HG02970 (cell line): ENCODE results near the gene TRPM3.

Source experiments
- ATAC-seq: cut with Tn5 transposase; IDR thresholded peaks from one replicate; pipeline ENCODE4 v1.9.1; 2021; ENCODE audit warnings: mild to moderate bottlenecking, moderate library complexity, moderate number of reproducible peaks; ENCODE audit not compliant: unreplicated experiment, low FRiP score

Gene TRPM3

GRCh38 chr9:70595211-70595610 is 526.2 kb downstream of the TRPM3 start:
- ATAC-seq: no peak

DNA sequence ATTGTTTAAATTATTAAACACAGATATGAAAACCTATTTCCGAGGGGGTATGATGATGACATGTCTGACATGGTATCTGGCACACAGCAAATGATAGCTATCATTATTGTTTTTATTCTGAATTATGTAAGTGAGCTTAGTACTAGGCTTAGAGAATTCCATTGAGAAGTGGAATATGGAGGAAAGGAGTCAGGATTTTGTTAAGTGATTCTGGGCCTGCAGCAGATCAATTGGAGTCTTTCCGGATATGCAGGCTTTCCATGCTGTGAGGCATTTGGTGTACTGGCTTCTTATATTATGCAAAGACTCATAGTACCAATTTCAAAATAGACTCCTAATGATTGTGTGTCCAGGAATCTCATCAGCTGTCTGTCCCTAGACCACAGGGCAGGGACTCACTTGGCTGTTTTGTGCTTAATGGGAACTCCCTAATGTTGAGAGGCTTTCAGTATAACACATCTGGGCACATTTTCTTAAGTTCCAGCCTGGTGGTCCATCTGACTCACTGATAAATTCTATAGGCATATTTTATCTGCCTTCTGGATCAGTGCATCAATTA is 527.0 kb downstream of the TRPM3 start:
- no peak for ATAC-seq

DNA sequence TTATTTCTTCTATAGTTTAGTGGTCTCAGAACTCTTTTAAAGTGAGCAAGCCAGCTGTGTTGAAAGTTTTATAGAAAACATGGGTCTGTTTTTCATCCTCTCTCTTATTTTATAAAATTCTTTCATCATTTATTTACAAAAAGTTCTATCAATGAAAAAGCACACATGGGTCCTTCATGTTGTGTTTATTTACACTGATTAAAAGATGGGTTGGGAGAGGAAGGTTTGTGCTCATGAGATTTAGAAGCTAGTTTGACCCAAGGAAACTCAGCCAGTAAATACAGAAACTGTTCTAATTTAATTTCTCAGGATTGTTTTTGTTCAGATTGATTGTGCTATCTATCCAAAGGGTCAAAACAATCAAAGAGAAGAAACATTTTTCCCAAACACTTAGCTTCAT is 528.2 kb downstream of the TRPM3 start:
- ATAC-seq: no peak

GRCh38 chr9:70590315-70590677 is 531.1 kb downstream of the TRPM3 start:
- no peak for ATAC-seq

- ATAC-seq: no peak
Observed at GRCh38 chr9:70589571-70590314, 531.7 kb downstream of the TRPM3 start.

- no peak for ATAC-seq
Observed at GRCh38 chr9:70588999-70589398, 532.4 kb downstream of the TRPM3 start.

DNA sequence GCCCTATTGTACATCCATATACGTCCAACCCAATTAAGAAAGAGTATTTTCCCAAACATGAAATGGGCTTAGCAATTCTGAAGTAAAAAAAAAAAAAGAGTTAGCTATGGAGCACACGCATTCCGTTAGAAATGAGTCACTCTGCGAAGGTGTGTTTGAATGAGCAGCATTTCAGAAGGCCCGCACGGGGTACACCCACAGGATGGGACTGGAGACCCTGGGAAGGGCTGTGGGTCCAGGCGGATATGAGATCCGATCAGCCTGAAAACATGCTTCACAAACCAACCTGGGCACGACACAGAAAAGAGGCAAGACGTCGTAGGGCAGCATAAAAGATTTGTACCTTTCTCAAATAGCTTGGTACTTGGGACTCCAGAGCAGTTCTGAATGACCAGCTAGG is 533.0 kb downstream of the TRPM3 start:
- ATAC-seq: no peak

GRCh38 chr9:70587201-70587600 is 534.2 kb downstream of the TRPM3 start:
- no peak for ATAC-seq

- ATAC-seq: no peak
Observed at GRCh38 chr9:70586476-70586875, 534.9 kb downstream of the TRPM3 start.

DNA sequence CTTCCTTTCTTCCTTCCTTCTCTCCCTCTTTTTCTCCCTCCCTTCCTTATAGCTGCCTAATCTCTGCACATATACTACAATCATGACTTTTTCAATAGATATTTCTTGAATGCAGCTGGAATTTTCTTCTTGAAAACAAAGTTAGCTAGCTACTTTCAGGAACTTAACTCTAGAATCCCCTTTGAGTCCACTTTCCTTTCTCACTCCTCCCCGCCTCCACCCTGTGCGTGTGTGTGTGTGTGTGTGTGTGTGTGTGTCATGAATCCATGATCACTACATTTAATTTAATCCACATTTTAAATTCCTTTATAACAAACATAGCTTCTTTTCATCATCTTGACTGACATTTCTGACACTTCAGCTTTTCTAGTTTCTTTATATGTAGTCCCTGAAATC is 539.5 kb downstream of the TRPM3 start:
- no peak for ATAC-seq

DNA sequence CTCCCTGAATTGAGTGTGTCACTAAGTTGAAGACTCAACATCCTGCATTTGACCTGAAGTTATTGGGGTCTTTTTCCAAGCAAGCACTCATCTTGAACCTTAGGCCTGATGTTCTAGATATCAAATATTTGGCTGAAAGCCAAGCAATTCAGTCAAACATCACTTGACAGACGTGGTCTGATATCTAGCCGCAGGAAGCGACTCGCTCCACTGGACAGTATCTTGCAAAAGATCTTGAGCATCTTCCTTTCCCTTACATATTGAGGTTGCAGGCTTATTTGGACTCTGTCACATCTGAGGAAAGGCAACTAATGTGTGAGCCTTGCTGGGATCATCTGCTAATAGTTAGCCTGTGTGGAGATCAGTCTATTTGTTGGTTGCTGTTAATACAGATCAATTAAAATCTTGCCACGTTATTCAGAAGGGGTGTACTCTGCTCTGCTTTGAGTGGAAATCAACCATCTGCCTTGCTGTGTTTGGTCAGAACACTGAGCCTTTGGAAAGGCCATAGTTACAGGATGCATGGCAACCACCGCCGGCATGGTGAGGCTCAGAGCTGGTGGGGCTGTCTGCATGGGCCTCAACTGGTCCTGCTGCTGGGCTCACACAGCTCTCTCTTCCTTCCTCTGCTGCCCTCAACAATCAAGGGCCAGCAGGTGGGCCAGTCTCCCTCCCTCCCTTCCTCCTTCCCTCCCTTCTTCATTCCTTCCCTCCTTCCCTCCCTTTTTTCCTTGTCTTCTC is 540.0 kb downstream of the TRPM3 start:
- ATAC-seq: no peak

DNA sequence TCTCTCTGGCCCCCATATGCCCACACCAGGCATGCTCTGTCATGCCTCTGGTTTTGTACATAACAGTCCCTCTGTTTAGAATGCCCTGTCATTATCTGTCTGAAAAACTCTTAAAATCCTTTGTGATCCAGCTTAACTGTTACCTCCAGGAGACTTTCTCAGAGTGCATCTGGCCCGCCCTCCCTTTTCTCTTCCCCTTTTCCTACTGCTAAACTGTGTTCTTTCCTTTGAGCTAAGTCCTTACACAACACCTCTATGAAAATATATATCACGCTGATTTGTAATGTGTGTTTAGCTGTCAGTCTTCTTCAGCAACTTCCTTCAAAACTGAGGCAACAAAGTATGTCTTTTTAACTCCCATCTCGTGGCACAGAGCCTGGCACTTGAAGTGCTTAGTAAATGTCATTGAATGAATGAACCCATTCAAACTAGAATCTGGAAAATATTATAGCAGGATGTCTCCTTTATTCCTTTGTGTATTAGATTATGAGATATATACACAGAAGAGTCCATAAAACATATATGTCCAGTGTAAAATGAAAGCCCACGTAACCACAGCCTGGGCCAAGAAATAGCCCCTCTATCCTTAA is 540.7 kb downstream of the TRPM3 start:
- ATAC-seq: no peak

DNA sequence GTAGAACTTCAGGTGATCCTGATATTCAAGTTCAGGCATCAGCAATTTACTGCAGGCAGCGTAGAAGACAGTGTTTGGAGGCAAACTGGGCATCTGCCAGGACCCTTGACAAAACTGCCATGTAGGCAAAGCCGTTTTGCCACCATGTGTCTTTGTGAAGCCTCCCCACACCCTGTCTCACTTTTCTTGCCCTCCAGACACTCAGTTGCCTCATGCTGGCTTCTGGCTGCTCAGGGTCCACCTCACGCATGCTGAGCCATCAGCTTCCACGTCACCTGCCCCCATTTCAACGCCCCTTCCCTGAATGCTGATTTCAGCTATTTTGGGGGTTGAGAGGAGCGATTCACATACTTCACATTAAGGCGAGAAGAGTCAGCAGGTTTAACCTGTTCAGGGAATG is 541.7 kb downstream of the TRPM3 start:
- no peak for ATAC-seq

- no peak for ATAC-seq
Observed at GRCh38 chr9:70578720-70579119, 542.7 kb downstream of the TRPM3 start.

GRCh38 chr9:70577671-70578070 is 543.8 kb downstream of the TRPM3 start:
- no peak for ATAC-seq

DNA sequence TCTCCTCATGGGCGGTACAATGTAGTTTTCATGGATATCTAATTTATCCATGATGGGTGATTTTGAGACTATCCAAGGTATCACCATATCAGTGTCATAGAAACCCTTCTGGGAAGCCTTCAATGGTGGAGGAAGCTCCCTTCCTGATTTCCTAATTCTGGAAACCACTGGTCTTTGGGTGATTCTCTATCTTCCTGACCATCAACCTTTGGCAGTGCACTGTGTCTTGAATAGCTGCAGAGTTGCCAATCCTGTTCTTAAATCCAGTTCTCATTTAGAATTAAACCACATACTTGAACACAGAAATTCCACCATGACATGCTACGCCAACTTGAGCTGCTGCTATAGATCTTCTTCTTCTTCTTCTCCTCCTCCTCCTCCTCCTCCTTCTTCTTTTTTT is 545.3 kb downstream of the TRPM3 start:
- ATAC-seq: no peak

DNA sequence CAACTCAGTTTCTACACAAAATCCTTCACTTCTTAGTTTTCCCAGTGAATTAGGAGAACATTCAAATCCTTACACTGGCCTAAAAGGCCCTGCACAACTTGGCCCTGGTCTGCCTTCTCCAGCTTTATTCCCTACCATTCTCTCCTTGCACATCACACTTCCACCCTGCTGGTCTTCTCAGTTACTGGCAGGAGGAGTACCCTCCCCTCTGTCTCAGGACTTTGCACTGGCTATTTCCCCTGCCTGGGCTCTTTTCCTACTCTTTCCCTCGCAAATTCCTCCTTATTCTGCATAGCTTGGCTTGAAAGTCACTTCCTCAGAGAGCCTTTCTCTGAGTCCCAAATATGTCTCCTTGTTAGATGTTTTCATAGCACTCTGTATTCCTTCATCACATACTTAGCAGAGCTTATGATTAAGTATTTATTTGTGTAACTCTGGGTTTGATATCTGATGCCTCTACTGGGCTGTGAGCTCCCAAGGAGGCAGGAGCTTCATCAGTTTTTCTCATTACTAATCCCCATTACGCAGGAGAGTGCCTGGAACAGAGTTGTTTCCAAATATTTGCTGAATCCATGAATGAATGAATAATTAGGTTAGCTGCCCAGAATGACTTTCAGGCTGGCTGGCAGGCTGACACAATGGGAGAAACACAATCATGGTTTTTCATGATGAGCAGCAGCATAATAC is 547.1 kb downstream of the TRPM3 start:
- ATAC-seq: no peak

DNA sequence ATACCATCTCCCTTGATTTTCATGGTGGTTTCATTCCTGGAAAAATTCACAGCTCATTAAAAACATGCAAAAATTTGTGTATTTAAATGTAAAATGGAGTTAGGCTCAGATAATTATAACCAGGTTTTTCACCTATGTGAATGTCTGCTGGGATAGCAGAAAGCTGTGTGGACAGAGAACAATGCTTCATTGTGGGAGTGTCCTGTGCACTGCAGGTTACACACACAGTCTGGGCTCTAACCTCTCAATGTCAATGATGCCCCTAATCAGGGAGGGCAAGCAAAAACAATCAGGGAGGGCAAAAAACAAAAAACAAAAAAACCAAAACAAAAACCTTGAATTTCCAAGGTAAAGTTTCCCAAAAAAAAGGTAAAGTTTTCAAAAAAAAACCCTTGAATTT is 548.1 kb downstream of the TRPM3 start:
- no peak for ATAC-seq

GRCh38 chr9:70571258-70571657 is 550.2 kb downstream of the TRPM3 start:
- ATAC-seq: no peak

DNA sequence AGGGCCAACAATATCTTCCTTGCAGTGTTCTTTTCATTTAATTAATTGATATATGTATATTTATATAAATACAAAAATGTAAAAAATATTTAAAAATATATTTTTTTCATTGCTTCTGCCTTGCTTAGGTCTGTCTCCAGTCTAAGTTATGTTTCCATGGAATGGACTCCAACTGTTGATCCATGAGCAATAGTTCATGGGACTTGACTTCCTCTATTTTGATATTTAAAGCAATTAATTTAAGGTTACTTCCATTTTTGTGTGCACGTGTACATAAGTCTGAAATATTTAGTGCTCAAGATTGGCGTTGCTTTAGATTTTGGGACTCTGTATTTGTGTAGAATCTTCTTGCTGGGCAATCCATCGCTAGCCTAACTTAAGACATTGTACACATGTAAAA is 551.6 kb downstream of the TRPM3 start:
- no peak for ATAC-seq
